GM06990 (cell line): ENCODE measurements around the gene BANF2.
"Not testable (repeated sequence)": the region's sequence is repeated elsewhere in the genome, so short reads cannot be mapped to it uniquely, and the experiment has no call there.

Source experiments
- DNase-seq: peaks from one replicate; pipeline ENCODE4 v3.0.0-alpha.2; 2011; ENCODE audit not compliant: insufficient read length; ENCODE audit errors: extremely low read depth
- H3K27me3 ChIP-seq: replicated peaks from 2 replicates; pipeline ENCODE4 v1.6.0; 2011; ENCODE audit warnings: low read length; ENCODE audit not compliant: control insufficient read depth, insufficient read depth
- H3K36me3 ChIP-seq: 2 replicates; pipeline ENCODE4 v1.5.1; 2011; ENCODE audit warnings: low read length; ENCODE audit not compliant: control insufficient read depth, insufficient read depth
- H3K4me3 ChIP-seq: replicated peaks from 2 replicates; pipeline ENCODE4 v1.5.1; 2011; ENCODE audit warnings: low read depth, mild to moderate bottlenecking, control low read depth, low read length
- CTCF ChIP-seq: IDR thresholded peaks from 2 replicates; pipeline ENCODE4 v1.5.1; 2011; ENCODE audit warnings: low read length, control low read depth, mild to moderate bottlenecking, inconsistent platforms; ENCODE audit not compliant: insufficient read depth, poor library complexity, severe bottlenecking

Gene BANF2

GRCh38 chr20:17657898-17658647 is 41.7 kb upstream of the BANF2 start:
- Histone ChIP-seq H3K36me3 (peaks cover 18% of the 10 kb centered on the region), H3K4me3 (no peak overlapping the region), H3K27me3 (no peaks in the 10 kb centered on the region)
- TF ChIP-seq CTCF, result no peak
- DNase-seq, result no peak

GRCh38 chr20:17658648-17658993 is 41.1 kb upstream of the BANF2 start:
- Histone ChIP-seq H3K27me3 (no peaks in the 10 kb centered on the region), H3K4me3 (no peak overlapping the region), H3K36me3 (peaks cover 17% of the 10 kb centered on the region)
- no peak for TF ChIP-seq CTCF
- no peak for DNase-seq

GRCh38 chr20:17659344-17659743 is 40.4 kb upstream of the BANF2 start:
- not testable (repeated sequence) for H3K27me3 ChIP-seq, DNase-seq, H3K4me3 ChIP-seq
- H3K36me3 ChIP-seq, result peaks cover 17% of the 10 kb centered on the region

GRCh38 chr20:17659801-17660200 is 40.0 kb upstream of the BANF2 start:
- H3K36me3 ChIP-seq, result peaks cover 15% of the 10 kb centered on the region

GRCh38 chr20:17660667-17661066 is 39.1 kb upstream of the BANF2 start:
- TF ChIP-seq CTCF, result no peak
- no peak for DNase-seq
- Histone ChIP-seq H3K4me3 (no peak overlapping the region), H3K27me3 (no peaks in the 10 kb centered on the region), H3K36me3 (peaks cover 15% of the 10 kb centered on the region)

More at GRCh38 chr20:17659801-17660200, 40.0 kb upstream of the BANF2 start:
- TF ChIP-seq CTCF, result no peak
- Histone ChIP-seq H3K27me3 (no peaks in the 10 kb centered on the region), H3K4me3 (no peak overlapping the region)
- DNase-seq, result no peak

GRCh38 chr20:17661121-17661744 is 38.5 kb upstream of the BANF2 start:
- TF ChIP-seq CTCF, result no peak
- Histone ChIP-seq H3K27me3 (no peaks in the 10 kb centered on the region), H3K4me3 (no peak overlapping the region), H3K36me3 (peaks cover 15% of the 10 kb centered on the region)
- DNase-seq, result no peak
